ENCODE data around the gene NUTM1. TPM values are rescaled to one million over a fixed set of nuclear protein-coding genes. Genes with fewer than 3 reads are reported as not detected.

The NUTM1 gene, protein sequence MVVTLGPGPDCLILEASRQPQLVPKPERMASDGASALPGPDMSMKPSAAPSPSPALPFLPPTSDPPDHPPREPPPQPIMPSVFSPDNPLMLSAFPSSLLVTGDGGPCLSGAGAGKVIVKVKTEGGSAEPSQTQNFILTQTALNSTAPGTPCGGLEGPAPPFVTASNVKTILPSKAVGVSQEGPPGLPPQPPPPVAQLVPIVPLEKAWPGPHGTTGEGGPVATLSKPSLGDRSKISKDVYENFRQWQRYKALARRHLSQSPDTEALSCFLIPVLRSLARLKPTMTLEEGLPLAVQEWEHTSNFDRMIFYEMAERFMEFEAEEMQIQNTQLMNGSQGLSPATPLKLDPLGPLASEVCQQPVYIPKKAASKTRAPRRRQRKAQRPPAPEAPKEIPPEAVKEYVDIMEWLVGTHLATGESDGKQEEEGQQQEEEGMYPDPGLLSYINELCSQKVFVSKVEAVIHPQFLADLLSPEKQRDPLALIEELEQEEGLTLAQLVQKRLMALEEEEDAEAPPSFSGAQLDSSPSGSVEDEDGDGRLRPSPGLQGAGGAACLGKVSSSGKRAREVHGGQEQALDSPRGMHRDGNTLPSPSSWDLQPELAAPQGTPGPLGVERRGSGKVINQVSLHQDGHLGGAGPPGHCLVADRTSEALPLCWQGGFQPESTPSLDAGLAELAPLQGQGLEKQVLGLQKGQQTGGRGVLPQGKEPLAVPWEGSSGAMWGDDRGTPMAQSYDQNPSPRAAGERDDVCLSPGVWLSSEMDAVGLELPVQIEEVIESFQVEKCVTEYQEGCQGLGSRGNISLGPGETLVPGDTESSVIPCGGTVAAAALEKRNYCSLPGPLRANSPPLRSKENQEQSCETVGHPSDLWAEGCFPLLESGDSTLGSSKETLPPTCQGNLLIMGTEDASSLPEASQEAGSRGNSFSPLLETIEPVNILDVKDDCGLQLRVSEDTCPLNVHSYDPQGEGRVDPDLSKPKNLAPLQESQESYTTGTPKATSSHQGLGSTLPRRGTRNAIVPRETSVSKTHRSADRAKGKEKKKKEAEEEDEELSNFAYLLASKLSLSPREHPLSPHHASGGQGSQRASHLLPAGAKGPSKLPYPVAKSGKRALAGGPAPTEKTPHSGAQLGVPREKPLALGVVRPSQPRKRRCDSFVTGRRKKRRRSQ
- total RNA-seq, result not detected in 2 replicates

DNA sequence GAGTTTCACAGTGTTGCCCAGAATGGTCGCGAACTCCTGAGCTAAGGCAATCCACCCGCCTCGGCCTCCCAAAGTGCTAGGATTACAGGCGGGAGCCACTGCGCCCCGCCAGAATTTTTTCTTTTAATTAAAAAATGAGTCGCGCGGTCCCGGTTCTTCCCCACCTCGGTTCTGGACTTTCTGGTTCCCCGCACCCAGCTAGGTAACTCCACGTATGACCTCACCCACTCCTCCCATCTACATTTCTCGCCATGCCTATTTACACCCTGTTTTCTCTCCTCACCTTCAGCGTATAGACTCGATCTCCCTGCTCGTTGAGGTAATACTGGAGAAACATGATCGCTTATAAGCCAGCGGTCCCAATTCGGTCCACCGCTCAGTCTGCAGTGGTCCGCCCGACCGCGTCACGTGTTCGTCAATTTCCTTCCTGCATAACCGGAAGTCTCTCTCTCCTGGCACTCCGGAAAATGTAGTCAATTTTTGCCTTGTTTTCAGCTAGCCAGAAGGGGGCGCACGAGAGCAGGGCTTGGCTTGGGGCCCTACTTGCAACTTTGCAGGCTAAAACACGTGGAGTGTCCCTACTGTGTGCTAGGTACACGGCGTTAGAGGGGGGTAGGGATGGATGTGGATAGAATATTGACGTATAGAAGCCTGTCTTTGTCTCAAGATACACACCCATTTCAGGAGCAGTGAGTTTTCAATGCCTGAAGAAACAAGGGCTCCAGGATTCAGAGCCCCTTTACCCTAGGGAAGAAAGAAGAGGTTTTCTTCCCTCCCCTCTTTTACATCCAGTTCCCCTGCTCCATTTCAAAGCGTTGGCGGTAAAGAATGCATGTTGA lies at the start of gene NUTM1, which contains the start of gene NOP10:
Gene NUTM1, plus strand, starts transcription at position 579 of the 839 bp plus-strand sequence. CDS start 382 bp downstream, outside the sequence.
Gene NOP10, minus strand, starts transcription at position 400 of the 839 bp plus-strand sequence. Its CDS starts 63 bp downstream, at position 337.
- intact Hi-C loops (cut with micrococcal nuclease), result loop anchor here (1.0 kb wide), 1 partner anchor 24 kb away; the partner anchor contains the start of gene LPCAT4
- peak within 1 kb of the TSS; percentile 64 for H3K27ac Mint-ChIP-seq
- H3K27me3 Mint-ChIP-seq, result no peaks in the 10 kb centered on the region
- H3K4me3 Mint-ChIP-seq, result no peak within 1 kb of the TSS
- H3K36me3 Mint-ChIP-seq (ENCODE audit: low read depth), result peaks cover 30% of the 10 kb centered on the region
- peak; percentile 98 for DNase-seq
- H3K4me1 Mint-ChIP-seq, result peaks cover 16% of the 10 kb centered on the region
- peaks cover 4% of the 10 kb centered on the region for H3K9me3 Mint-ChIP-seq

DNA sequence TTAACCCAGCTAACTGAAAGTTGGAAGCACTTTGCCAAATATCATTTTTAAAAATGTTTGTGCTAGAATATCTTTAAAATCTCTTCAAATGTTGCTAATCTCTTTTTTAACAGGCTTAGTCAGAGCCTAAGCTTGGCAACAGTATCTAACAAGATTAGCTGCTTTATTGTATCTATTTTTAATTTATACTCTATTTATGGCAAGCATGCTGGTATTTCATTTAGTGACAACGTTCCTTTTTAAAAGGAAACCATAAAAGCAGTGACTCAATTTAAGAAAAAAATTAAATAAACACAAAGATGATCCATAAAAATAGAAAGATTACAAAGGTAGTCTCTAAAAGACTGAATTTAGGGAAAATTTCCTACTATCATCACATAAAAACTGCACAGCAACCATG lies 46.1 kb upstream of the NUTM1 start:
- no peaks in the 10 kb centered on the region for H3K9me3 Mint-ChIP-seq
- H3K4me1 Mint-ChIP-seq, result peaks cover 10% of the 10 kb centered on the region
- no peak overlapping the region for H3K27ac Mint-ChIP-seq

GRCh38 chr15:34301058-34301457 lies 42.1 kb upstream of the NUTM1 start:
- intact Hi-C loops (cut with micrococcal nuclease), result no loop called here
- DNase-seq, result no peak
- no peak overlapping the region for H3K27ac Mint-ChIP-seq
- peaks cover 14% of the 10 kb centered on the region for H3K36me3 Mint-ChIP-seq (ENCODE audit: low read depth)
- H3K4me3 Mint-ChIP-seq, result no peak overlapping the region
- H3K27me3 Mint-ChIP-seq, result no peaks in the 10 kb centered on the region
- H3K9me3 Mint-ChIP-seq, result no peaks in the 10 kb centered on the region
- H3K4me1 Mint-ChIP-seq, result peaks cover 10% of the 10 kb centered on the region

More for the DNA sequence above, 46.1 kb upstream of the NUTM1 start:
- Mint-ChIP-seq H3K27me3 (no peaks in the 10 kb centered on the region), H3K36me3 (ENCODE audit: low read depth) (peaks cover 18% of the 10 kb centered on the region), H3K4me3 (no peak overlapping the region)
- intact Hi-C loops (cut with micrococcal nuclease), result no loop called here
- no peak for DNase-seq

DNA sequence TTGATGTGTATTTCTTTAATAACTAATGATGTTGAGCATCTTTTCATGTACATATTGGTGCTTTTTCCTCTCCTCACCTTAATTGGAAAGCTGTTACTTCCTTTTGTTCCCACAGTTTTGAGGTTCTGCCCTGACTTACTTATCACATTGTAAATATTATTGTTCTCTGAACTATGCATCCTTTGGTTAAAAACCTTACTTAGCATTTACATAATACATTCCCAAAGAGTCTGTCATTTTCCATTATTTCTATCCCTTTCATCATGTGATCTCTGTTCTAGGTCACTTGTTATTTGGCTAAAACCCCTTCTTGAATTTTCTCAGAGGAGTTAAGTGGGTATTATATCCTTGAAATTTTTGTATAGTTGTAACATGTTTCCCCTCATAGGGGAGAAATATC lies 38.5 kb upstream of the NUTM1 start:
- peaks cover 14% of the 10 kb centered on the region for H3K4me1 Mint-ChIP-seq

GRCh38 chr15:34311563-34311962 lies 31.6 kb upstream of the NUTM1 start:
- no peak for DNase-seq
- Mint-ChIP-seq H3K36me3 (ENCODE audit: low read depth) (peaks cover 27% of the 10 kb centered on the region), H3K4me3 (no peak overlapping the region), H3K4me1 (peaks cover 17% of the 10 kb centered on the region), H3K27ac (no peak overlapping the region), H3K9me3 (no peaks in the 10 kb centered on the region), H3K27me3 (no peaks in the 10 kb centered on the region)
- intact Hi-C loops (cut with micrococcal nuclease), result no loop called here

More for the DNA sequence above, 38.5 kb upstream of the NUTM1 start:
- Mint-ChIP-seq H3K36me3 (ENCODE audit: low read depth) (peaks cover 23% of the 10 kb centered on the region), H3K27ac (no peak overlapping the region), H3K9me3 (no peaks in the 10 kb centered on the region), H3K27me3 (no peaks in the 10 kb centered on the region), H3K4me3 (no peak overlapping the region)
- intact Hi-C loops (cut with micrococcal nuclease), result no loop called here
- DNase-seq, result no peak

DNA sequence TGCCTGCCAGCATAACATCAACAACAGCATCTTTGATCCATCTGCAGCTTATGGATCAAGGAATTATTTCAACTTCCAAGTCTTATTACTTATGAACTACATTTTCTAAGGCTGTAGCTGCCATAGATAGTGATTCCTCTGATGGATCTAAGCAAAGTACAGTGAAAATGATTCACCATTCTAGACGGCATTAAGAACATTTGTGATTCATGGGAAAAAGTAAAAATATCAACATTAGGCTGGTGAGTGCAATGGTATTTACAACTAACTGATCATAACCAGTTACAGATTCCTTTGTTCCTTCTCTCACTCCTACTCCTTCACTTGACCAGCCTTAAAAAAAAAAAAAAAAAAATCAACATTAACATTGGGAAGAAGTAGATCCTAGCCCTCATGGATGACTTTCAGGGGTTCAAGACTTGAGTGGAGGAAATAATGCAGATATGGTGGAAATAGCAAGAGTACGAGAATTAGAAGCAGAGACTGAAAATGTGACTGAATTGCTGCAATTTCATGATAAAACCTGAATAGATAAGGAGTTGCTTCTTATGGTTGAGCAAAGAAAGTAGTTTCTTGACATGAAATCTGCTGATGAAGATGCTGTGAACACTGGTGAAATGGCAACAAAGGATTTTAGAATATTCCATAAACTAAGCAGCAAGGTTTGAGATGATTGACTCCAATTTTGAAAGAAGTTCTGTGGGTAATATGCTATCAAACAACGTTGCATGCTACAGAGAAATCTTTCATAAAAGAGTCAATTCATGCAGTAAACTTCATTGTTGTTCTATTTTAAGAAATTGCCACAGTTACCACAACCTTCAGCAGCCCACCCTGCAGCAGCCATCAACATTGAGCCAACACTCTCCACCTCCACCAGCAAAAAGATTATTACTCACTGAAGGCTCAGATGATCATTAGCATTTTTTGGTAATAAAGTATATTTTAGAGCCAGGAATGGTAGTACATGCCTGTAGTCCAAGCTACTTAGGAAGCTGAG lies 28.3 kb upstream of the NUTM1 start:
- Mint-ChIP-seq H3K27me3 (no peaks in the 10 kb centered on the region), H3K36me3 (ENCODE audit: low read depth) (peaks cover 19% of the 10 kb centered on the region), H3K9me3 (no peaks in the 10 kb centered on the region), H3K4me1 (peaks cover 25% of the 10 kb centered on the region), H3K4me3 (no peak overlapping the region), H3K27ac (no peak overlapping the region)
- intact Hi-C loops (cut with micrococcal nuclease), result no loop called here
- no peak for DNase-seq

GRCh38 chr15:34318277-34319079 lies 24.6 kb upstream of the NUTM1 start:
- peak; percentile 77 for DNase-seq
- Mint-ChIP-seq H3K4me1 (peaks cover 30% of the 10 kb centered on the region), H3K27me3 (no peaks in the 10 kb centered on the region)

DNA sequence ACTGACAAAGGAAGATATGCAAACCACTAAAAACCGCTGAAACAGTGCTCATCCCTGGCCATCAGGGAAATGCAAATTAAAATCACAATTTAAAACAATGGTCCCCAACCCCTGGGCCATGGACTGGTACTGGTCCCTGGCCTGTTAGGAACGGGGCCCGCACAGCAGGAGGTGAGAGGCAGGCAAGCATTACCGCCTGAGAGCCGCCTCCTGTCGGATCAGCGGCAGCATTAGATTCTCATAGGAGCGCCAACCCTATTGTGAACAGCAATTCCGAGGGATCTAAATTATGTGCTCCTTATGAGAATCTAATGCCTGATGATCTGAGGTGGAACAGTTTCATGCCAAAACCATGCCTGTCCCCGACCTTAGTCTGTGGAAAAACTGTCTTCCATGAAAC lies 19.9 kb upstream of the NUTM1 start:
- no peak for DNase-seq
- intact Hi-C loops (cut with micrococcal nuclease), result no loop called here
- peaks cover 5% of the 10 kb centered on the region for H3K36me3 Mint-ChIP-seq (ENCODE audit: low read depth)
- no peak overlapping the region for H3K27ac Mint-ChIP-seq
- H3K27me3 Mint-ChIP-seq, result no peaks in the 10 kb centered on the region
- H3K4me1 Mint-ChIP-seq, result peaks cover 27% of the 10 kb centered on the region
- H3K9me3 Mint-ChIP-seq, result no peaks in the 10 kb centered on the region
- H3K4me3 Mint-ChIP-seq, result no peak overlapping the region

More at GRCh38 chr15:34318277-34319079, 24.6 kb upstream of the NUTM1 start:
- H3K4me3 Mint-ChIP-seq, result peak overlapping the region; percentile 86
- intact Hi-C loops (cut with micrococcal nuclease), result no loop called here
- peaks cover 12% of the 10 kb centered on the region for H3K36me3 Mint-ChIP-seq (ENCODE audit: low read depth)
- H3K27ac Mint-ChIP-seq, result peak overlapping the region; percentile 84
- H3K9me3 Mint-ChIP-seq, result no peaks in the 10 kb centered on the region

DNA sequence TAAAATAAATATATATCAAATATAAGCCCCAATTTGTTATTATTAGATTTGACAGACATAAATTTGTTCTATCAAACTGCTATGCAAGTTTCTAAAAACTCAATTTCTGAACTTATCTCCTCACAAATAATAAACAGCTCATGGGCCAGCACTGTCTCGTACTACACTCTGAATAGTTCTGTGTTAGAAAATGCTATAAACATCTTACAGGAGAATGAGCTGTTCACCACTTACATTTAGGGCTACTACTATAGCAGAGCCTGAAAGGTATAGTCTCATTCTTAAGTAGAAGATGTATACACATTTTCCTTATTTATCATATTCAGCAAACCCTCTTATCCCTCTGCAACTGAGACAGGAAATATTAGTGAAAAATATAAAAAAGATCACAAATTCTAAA lies 18.2 kb upstream of the NUTM1 start:
- H3K4me3 Mint-ChIP-seq, result no peak overlapping the region
- H3K9me3 Mint-ChIP-seq, result no peaks in the 10 kb centered on the region
- no peak overlapping the region for H3K27ac Mint-ChIP-seq
- peaks cover 6% of the 10 kb centered on the region for H3K36me3 Mint-ChIP-seq (ENCODE audit: low read depth)
- H3K4me1 Mint-ChIP-seq, result peaks cover 33% of the 10 kb centered on the region
- intact Hi-C loops (cut with micrococcal nuclease), result no loop called here
- no peaks in the 10 kb centered on the region for H3K27me3 Mint-ChIP-seq
- no peak for DNase-seq

GRCh38 chr15:34325368-34325767 lies 17.7 kb upstream of the NUTM1 start:
- no peaks in the 10 kb centered on the region for H3K9me3 Mint-ChIP-seq
- peaks cover 37% of the 10 kb centered on the region for H3K4me1 Mint-ChIP-seq
- no peaks in the 10 kb centered on the region for H3K27me3 Mint-ChIP-seq
- no peak overlapping the region for H3K27ac Mint-ChIP-seq
- no peak overlapping the region for H3K4me3 Mint-ChIP-seq
- peaks cover 9% of the 10 kb centered on the region for H3K36me3 Mint-ChIP-seq (ENCODE audit: low read depth)
- DNase-seq, result no peak
- intact Hi-C loops (cut with micrococcal nuclease), result no loop called here

DNA sequence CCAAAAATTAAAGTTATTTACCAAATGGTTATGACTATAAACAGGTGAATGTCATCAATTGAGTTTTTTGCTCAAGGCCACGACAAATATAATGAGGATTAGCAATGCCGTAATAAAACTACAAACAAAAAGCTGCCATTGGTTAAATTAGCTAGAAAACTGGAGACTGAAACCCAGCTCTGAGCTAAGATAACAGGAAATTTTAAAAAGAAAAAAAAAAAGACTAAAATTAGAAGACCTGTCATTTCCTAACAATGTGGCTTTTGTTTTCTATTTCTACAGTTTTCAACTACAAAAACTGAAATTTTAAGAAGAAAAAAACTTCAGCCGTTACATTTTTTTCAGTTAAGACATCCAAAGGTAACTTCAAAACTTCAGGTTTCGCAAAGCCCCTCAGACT lies 15.2 kb upstream of the NUTM1 start:
- no peaks in the 10 kb centered on the region for H3K27me3 Mint-ChIP-seq
- H3K36me3 Mint-ChIP-seq (ENCODE audit: low read depth), result peaks cover 16% of the 10 kb centered on the region
- H3K4me1 Mint-ChIP-seq, result peaks cover 48% of the 10 kb centered on the region
- intact Hi-C loops (cut with micrococcal nuclease), result no loop called here
- peak overlapping the region; percentile 80 for H3K27ac Mint-ChIP-seq
- peak; percentile 51 for DNase-seq
- no peaks in the 10 kb centered on the region for H3K9me3 Mint-ChIP-seq
- H3K4me3 Mint-ChIP-seq, result peak overlapping the region; percentile 68

Measured in activated CD4-positive, alpha-beta T cell treated with anti-CD3 and anti-CD28 coated beads, Interleukin-2, amount 10 ng/mL, durations not matched to agents 24 days and 14 days (primary cell).